NB4 (cell line): ENCODE data around the gene BMPR1A.

ENCODE experiments used
- CTCF ChIP-seq: IDR thresholded peaks from one replicate; pipeline ENCODE4 v1.5.1; 2012; ENCODE audit warnings: low read depth, low read length
- MAX ChIP-seq: IDR thresholded peaks from 2 replicates; pipeline ENCODE4 v1.6.1; 2011; ENCODE audit warnings: low read depth, low read length

GRCh38 chr10:86918022-86918471 is 161.6 kb downstream of the BMPR1A start:
- TF ChIP-seq CTCF: no peak
- TF ChIP-seq MAX: no peak
